HEK293 (cell line): ENCODE results near the gene GRN.

Experiments
- KLF7 ChIP-seq: fragments of 450-650 bp; formaldehyde crosslinking; IDR thresholded peaks from 2 replicates; pipeline ENCODE4 v1.5.1; 2016; ENCODE audit warnings: missing biosample characterization, missing genetic modification characterization, borderline replicate concordance
- SP2 ChIP-seq: fragments of 450-650 bp; formaldehyde crosslinking; IDR thresholded peaks from 2 replicates; pipeline ENCODE4 v1.5.1; 2016; ENCODE audit warnings: missing biosample characterization, missing genetic modification characterization
- TCF7L2 ChIP-seq: IDR thresholded peaks from 2 replicates; pipeline ENCODE4 v1.6.1; 2011; ENCODE audit warnings: low read depth, mild to moderate bottlenecking, inconsistent platforms, low read length, moderate library complexity, borderline replicate concordance
- ZBTB17 ChIP-seq: fragments of 450-650 bp; formaldehyde crosslinking; IDR thresholded peaks from 2 replicates; pipeline ENCODE4 v1.5.1; 2016; ENCODE audit warnings: missing biosample characterization, missing genetic modification characterization
- ZBTB21 ChIP-seq: fragments of 450-650 bp; formaldehyde crosslinking; IDR thresholded peaks from 2 replicates; pipeline ENCODE4 v1.5.1; 2017; ENCODE audit warnings: missing biosample characterization, missing genetic modification characterization
- ZNF114 ChIP-seq: fragments of 450-650 bp; formaldehyde crosslinking; IDR thresholded peaks from 2 replicates; pipeline ENCODE4 v1.5.0; 2017; ENCODE audit warnings: missing biosample characterization, missing genetic modification characterization
- ZNF121 ChIP-seq: fragments of 450-650 bp; formaldehyde crosslinking; IDR thresholded peaks from 2 replicates; pipeline ENCODE4 v1.5.1; 2016; ENCODE audit warnings: missing biosample characterization, missing genetic modification characterization
- ZNF146 ChIP-seq: fragments of 450-650 bp; formaldehyde crosslinking; IDR thresholded peaks from 2 replicates; pipeline ENCODE4 v1.5.1; 2016; ENCODE audit warnings: missing biosample characterization, missing genetic modification characterization
- ZNF19 ChIP-seq: fragments of 450-650 bp; formaldehyde crosslinking; IDR thresholded peaks from 2 replicates; pipeline ENCODE4; 2016; ENCODE audit warnings: missing biosample characterization, missing genetic modification characterization, low read depth
- ZNF23 ChIP-seq: fragments of 450-650 bp; formaldehyde crosslinking; IDR thresholded peaks from 2 replicates; pipeline ENCODE4 v1.5.1; 2016; ENCODE audit warnings: missing biosample characterization, missing genetic modification characterization, borderline replicate concordance
- ZNF24 ChIP-seq: fragments of 450-650 bp; formaldehyde crosslinking; IDR thresholded peaks from 2 replicates; pipeline ENCODE4 v1.5.1; 2016; ENCODE audit warnings: missing biosample characterization, missing genetic modification characterization
- ZNF324 ChIP-seq: fragments of 450-650 bp; formaldehyde crosslinking; IDR thresholded peaks from 2 replicates; pipeline ENCODE4 v1.5.1; 2016; ENCODE audit warnings: missing biosample characterization, missing genetic modification characterization
- ZNF394 ChIP-seq: fragments of 450-650 bp; formaldehyde crosslinking; IDR thresholded peaks from 2 replicates; pipeline ENCODE4 v1.5.1; 2016; ENCODE audit warnings: missing biosample characterization, missing genetic modification characterization, mild to moderate bottlenecking, moderate library complexity, borderline replicate concordance
- ZNF433 ChIP-seq: fragments of 450-650 bp; formaldehyde crosslinking; IDR thresholded peaks from 2 replicates; pipeline ENCODE4 v1.5.1; 2016; ENCODE audit warnings: missing biosample characterization, missing genetic modification characterization, low read depth
- ZNF501 ChIP-seq: fragments of 450-650 bp; formaldehyde crosslinking; IDR thresholded peaks from 2 replicates; pipeline ENCODE4 v1.5.1; 2016; ENCODE audit warnings: missing biosample characterization, missing genetic modification characterization
- ZNF529 ChIP-seq: fragments of 450-650 bp; formaldehyde crosslinking; IDR thresholded peaks from 2 replicates; pipeline ENCODE4 v1.5.1; 2017; ENCODE audit warnings: missing genetic modification characterization, missing biosample characterization; ENCODE audit not compliant: insufficient replicate concordance
- ZNF530 ChIP-seq: fragments of 450-650 bp; formaldehyde crosslinking; IDR thresholded peaks from 2 replicates; pipeline ENCODE4 v1.5.1; 2016; ENCODE audit warnings: low read depth, missing biosample characterization, missing genetic modification characterization
- ZNF549 ChIP-seq: fragments of 450-650 bp; IDR thresholded peaks from 2 replicates; pipeline ENCODE4 v1.5.1; 2018; ENCODE audit warnings: missing biosample characterization, missing genetic modification characterization, mild to moderate bottlenecking, inconsistent platforms, moderate library complexity
- ZNF555 ChIP-seq: fragments of 450-650 bp; formaldehyde crosslinking; conservative IDR thresholded peaks from 2 replicates; pipeline ENCODE4 v1.5.1; 2017; ENCODE audit warnings: missing biosample characterization, mild to moderate bottlenecking, missing genetic modification characterization, inconsistent platforms
- ZNF600 ChIP-seq: fragments of 450-650 bp; formaldehyde crosslinking; IDR thresholded peaks from 2 replicates; pipeline ENCODE4 v1.5.1; 2016; ENCODE audit warnings: missing biosample characterization, missing genetic modification characterization
- ZNF624 ChIP-seq: fragments of 450-650 bp; formaldehyde crosslinking; IDR thresholded peaks from 2 replicates; pipeline ENCODE4 v1.5.1; 2017; ENCODE audit warnings: missing biosample characterization, missing genetic modification characterization
- ZNF629 ChIP-seq: fragments of 450-650 bp; formaldehyde crosslinking; IDR thresholded peaks from 2 replicates; pipeline ENCODE4 v1.5.1; 2017; ENCODE audit warnings: missing biosample characterization, missing genetic modification characterization
- ZXDB ChIP-seq: fragments of 450-650 bp; formaldehyde crosslinking; IDR thresholded peaks from 2 replicates; pipeline ENCODE4 v1.5.1; 2016; ENCODE audit warnings: missing biosample characterization, missing genetic modification characterization
- TF ChIP-seq, protein P1 (sequence below): fragments of 450-650 bp; formaldehyde crosslinking; optimal IDR thresholded peaks from 2 replicates; pipeline ENCODE3; 2016; ENCODE audit warnings: missing biosample characterization, mild to moderate bottlenecking, missing genetic modification characterization
- TF ChIP-seq, protein P2 (sequence below): fragments of 450-650 bp; formaldehyde crosslinking; IDR thresholded peaks from 2 replicates; pipeline ENCODE4 v1.5.1; 2016; ENCODE audit warnings: missing biosample characterization, missing genetic modification characterization
- TF ChIP-seq, protein P3 (sequence below): fragments of 450-650 bp; formaldehyde crosslinking; IDR thresholded peaks from 2 replicates; pipeline ENCODE4 v1.5.1; 2017; ENCODE audit warnings: missing biosample characterization, mild to moderate bottlenecking, missing genetic modification characterization, moderate library complexity
- TF ChIP-seq, protein P4 (sequence below): fragments of 450-650 bp; formaldehyde crosslinking; IDR thresholded peaks from 2 replicates; pipeline ENCODE4 v1.5.1; 2016; ENCODE audit warnings: missing biosample characterization, missing genetic modification characterization

GRN gene

DNA sequence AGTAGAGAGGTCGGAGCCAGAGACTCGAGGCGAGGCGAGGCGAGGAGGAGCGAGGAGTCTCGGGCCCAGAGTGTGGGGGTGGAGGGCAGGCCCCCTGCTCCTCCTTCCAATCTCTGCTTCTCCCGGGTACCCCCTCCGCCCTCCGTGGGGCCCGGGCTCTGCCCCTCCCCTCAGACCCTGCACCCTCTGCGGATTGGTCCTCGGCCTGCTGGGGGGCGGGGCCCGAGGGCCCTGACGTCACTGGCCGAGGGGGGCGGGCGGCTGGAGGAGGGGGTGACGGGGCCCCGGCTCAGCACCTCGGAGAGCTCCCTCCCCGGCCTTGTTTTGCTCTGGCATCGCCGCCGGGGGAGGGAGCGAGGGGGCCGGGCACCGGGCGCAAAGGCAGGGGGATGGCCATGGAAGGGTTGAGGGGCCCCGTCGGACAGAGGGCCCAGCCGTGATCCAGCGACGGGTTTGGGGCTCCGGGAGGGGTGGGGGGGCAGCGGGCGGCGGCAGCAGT lies 36.7 kb upstream of the GRN start, which contains the start of gene RUNDC3A (continued):
- TF ChIP-seq ZNF600 (tag by site-specific recombination) (peak; percentile 92), ZNF324 (tag by site-specific recombination) (peak; percentile 22; the same call in 1 of the 2 replicates), ZNF24 (no peak; the same call in 1 of the 2 replicates), ZNF501 (no peak), ZNF549 (tag by site-specific recombination) (no peak), ZNF114 (no peak), ZBTB21 (tag by site-specific recombination) (peak; percentile 78), KLF7 (tag by site-specific recombination) (no peak), ZNF433 (no peak), ZNF23 (no peak), ZNF529 (tag by site-specific recombination) (no peak), ZNF121 (tag by site-specific recombination) (no peak), ZNF394 (tag by site-specific recombination) (peak; percentile 97), ZNF624 (tag by site-specific recombination) (no peak), SP2 (peak; percentile 91), ZNF530 (no peak), TCF7L2 (no peak), ZXDB (tag by site-specific recombination) (no peak), ZNF19 (tag by site-specific recombination) (no peak), ZNF146 (tag by site-specific recombination) (no peak), ZNF555 (tag by site-specific recombination) (no peak), ZBTB17 (tag by site-specific recombination) (peak; percentile 44), ZNF629 (peak; percentile 82)
- TF ChIP-seq, protein P1, sequence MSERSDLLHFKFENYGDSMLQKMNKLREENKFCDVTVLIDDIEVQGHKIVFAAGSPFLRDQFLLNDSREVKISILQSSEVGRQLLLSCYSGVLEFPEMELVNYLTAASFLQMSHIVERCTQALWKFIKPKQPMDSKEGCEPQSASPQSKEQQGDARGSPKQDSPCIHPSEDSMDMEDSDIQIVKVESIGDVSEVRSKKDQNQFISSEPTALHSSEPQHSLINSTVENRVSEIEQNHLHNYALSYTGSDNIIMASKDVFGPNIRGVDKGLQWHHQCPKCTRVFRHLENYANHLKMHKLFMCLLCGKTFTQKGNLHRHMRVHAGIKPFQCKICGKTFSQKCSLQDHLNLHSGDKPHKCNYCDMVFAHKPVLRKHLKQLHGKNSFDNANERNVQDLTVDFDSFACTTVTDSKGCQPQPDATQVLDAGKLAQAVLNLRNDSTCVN, result no peak
- TF ChIP-seq, protein P2, sequence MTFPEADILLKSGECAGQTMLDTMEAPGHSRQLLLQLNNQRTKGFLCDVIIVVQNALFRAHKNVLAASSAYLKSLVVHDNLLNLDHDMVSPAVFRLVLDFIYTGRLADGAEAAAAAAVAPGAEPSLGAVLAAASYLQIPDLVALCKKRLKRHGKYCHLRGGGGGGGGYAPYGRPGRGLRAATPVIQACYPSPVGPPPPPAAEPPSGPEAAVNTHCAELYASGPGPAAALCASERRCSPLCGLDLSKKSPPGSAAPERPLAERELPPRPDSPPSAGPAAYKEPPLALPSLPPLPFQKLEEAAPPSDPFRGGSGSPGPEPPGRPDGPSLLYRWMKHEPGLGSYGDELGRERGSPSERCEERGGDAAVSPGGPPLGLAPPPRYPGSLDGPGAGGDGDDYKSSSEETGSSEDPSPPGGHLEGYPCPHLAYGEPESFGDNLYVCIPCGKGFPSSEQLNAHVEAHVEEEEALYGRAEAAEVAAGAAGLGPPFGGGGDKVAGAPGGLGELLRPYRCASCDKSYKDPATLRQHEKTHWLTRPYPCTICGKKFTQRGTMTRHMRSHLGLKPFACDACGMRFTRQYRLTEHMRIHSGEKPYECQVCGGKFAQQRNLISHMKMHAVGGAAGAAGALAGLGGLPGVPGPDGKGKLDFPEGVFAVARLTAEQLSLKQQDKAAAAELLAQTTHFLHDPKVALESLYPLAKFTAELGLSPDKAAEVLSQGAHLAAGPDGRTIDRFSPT (tag by site-specific recombination), result peak; percentile 59
- TF ChIP-seq, protein P3, sequence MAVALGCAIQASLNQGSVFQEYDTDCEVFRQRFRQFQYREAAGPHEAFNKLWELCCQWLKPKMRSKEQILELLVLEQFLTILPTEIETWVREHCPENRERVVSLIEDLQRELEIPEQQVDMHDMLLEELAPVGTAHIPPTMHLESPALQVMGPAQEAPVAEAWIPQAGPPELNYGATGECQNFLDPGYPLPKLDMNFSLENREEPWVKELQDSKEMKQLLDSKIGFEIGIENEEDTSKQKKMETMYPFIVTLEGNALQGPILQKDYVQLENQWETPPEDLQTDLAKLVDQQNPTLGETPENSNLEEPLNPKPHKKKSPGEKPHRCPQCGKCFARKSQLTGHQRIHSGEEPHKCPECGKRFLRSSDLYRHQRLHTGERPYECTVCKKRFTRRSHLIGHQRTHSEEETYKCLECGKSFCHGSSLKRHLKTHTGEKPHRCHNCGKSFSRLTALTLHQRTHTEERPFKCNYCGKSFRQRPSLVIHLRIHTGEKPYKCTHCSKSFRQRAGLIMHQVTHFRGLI (tag by site-specific recombination), result no peak
- TF ChIP-seq, protein P4, sequence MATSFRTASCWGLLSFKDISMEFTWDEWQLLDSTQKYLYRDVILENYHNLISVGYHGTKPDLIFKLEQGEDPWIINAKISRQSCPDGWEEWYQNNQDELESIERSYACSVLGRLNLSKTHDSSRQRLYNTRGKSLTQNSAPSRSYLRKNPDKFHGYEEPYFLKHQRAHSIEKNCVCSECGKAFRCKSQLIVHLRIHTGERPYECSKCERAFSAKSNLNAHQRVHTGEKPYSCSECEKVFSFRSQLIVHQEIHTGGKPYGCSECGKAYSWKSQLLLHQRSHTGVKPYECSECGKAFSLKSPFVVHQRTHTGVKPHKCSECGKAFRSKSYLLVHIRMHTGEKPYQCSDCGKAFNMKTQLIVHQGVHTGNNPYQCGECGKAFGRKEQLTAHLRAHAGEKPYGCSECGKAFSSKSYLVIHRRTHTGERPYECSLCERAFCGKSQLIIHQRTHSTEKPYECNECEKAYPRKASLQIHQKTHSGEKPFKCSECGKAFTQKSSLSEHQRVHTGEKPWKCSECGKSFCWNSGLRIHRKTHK, result no peak
